Stimulated activated CD4-positive, alpha-beta T cell treated with anti-CD3 and anti-CD28 coated beads, Interleukin-1b, Interleukin-23, amount 100 ng/mL, for 1 hour (primary cell): ENCODE results near the gene POU2AF1.

Experiments
- DNase-seq, 2 donors: peaks; one replicate each; pipeline ENCODE4 v3.0.0-alpha.2; 2020; ENCODE audit warnings: low read depth in 2 of 2

The POU2AF1 gene

DNA sequence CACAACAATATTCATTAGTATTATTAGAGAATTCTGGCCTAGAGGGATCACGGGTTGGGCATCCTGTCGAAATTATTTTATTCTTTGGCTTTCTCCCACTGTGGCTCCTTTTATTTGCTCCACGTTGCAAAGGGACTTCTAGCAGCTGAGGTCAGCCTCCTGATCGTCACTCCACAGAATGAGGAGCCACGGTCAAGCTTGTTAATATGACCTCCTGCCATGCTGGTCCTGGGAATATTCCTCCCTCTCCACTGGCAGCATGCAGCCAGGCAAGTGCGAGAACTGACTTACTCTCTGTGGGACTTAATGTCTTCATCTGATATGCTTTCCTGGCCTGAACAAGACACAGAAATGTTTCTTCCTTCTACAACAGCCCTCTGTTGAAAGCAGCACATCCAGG lies 59.8 kb downstream of the POU2AF1 start:
- DNase-seq = no peak

DNA sequence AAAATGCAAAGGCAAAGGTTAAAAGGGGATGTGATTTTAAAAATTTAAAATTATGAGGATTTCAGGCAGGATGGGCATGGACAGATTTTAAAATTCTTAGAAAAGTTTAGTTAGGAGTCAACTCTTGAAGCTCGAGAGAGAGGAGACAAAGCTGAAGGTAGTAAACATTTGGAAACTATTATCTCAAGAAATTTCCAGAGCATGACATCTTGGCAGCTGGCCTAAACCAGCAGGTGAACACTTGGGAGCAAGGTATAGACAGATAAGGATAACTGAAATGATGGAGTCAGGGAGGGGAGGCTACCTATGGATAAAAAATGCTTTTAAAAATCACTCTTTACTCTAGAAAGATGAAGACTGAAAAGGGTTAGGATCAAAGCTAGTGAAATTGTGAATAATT lies 67.0 kb downstream of the POU2AF1 start:
- no peak for DNase-seq

DNA sequence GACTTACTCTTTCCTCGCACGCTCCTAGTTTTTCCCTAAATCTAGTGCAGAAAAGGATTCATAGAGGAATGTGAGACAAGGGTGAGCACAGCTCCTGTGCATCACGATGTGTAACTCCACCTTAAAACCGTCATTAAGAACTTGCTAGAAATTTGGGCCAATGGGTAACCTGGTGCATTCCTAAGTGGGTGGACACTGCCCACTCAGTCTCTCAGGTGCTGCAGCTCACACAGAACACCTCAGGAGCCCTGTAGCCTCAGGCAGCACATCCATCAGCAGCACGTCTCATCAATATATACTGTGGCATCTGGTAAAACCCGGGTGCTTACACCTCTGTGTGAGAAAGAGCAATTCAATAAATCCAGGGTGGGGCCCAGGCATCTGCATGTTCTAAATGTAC lies 68.4 kb downstream of the POU2AF1 start:
- no peak for DNase-seq

DNA sequence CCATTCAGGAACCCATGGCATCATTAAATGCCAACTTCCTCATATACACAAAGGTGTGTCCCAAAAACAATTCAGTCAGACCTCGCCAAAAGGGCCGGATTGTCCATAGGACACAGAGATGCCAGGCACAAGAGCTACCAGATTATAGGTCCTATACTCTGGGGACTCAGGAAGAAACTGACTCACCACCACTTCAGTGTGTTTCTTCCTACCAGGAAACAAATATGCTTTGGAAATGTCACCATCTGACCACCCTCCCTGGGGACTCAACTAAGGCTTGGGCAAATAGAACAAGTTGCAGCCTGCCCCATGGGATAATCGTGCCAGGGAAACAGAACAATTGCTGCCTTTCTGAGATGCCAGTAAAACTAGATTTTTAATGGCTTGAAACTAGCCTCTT lies 69.0 kb downstream of the POU2AF1 start:
- DNase-seq = no peak

DNA sequence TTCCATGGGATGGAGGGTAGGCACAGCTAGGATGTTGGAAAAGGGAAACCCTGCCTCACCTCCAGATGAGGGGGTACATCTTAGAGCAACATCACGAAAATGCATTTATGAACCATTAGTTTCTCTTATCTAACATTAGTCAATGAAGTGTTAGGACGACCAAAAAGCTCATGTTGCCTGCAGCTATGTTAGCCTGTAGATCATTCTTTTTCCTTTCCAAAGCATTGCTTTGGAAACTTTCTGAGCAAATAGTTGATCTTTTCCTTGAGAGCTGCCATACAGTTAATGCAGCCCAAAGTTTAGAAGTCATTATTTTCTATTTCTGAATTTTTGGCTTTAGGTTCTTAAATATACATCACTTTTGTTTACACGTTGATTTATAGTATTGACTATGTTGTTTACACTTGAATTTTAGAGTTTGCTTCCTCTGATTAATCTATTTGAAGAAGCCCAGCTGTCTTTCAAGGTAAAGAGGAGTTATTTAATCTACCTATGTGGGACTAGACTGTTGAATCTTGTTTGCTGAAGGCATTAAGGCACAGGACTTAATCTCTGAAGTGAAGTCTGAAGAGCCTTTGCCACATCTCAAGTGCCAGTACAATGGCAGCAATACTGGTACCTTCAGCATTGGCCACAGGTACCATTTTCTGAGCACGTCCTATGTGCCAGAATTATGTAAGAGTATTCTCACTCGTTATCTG lies 69.7 kb downstream of the POU2AF1 start:
- DNase-seq = no peak

DNA sequence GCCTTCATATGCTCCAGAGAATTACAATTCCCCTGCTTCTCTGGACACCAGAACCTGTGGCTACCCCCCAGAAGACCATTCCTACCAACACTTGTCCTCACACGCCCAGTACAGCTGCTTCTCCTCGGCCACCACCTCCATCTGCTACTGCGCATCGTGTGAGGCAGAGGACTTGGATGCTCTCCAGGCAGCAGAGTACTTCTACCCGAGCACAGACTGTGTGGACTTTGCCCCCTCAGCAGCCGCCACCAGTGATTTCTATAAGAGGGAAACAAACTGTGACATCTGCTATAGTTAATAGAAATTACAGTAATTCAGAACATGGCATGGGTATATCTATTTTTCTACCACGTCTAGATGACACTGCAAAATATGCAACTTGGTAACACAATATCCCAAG lies 70.9 kb downstream of the POU2AF1 start:
- no peak for DNase-seq

DNA sequence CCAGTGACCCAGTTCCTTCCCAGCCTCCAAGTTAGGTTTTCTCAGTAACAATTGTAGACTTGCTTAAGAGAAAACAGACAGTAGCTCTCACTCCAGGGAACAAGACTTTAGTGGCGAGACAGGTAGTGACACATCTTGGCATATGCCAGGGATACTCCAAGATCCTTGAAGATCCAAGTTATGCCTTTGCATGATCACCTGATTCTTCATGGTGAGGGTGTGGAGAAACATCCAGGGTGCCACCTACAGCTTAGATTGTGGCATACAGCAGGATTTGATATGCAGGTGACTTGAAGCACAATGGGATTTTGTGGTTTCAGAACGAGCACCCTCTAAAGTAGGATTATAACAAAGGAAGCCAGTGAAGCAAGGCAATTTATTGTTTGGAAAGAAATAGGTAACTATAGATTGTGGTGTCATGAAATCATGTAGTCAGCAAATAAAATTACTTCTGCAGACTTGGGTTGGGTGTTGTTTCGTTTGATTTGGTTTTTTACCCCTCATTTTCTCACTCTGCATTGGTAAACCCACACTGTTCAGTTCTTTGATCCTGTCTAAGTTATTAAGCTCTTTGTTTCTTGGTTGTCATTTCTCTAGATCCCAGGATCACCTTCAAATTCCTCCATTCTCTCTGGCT lies 71.5 kb downstream of the POU2AF1 start:
- DNase-seq = no peak

DNA sequence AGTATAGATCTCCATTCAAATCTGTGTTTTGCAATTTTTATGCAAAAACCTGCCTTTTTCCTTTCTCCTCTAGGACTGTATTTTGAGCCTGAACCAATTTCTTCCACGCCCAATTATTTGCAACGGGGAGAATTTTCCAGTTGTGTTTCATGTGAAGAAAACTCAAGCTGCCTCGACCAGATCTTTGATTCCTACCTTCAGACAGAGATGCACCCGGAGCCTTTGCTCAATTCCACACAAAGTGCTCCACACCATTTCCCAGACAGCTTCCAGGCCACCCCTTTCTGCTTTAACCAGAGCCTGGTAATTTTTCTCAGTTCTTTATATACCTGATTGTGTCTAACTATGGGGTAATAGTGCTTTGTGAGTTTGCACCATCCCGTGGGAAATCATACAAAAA lies 72.8 kb downstream of the POU2AF1 start:
- DNase-seq = no peak

DNA sequence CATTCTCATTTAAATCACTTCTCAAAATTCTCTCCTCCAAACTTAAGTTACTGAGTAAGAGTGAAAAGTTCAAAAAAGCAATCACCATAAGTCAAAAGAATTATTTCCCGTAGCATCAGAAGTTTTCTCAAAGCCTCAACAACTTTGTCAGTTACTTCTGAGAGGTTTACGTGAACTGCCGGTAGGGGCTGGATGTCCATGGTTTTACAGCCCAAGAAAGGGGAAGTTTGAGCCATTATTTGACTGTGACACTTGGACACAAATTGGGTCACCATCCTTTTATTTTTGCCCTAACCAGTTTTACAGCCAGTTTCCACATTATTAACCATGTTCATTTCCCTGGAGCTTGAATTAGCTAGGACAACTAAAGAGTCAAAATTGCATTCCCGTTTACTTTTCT lies 73.2 kb downstream of the POU2AF1 start:
- no peak for DNase-seq

DNA sequence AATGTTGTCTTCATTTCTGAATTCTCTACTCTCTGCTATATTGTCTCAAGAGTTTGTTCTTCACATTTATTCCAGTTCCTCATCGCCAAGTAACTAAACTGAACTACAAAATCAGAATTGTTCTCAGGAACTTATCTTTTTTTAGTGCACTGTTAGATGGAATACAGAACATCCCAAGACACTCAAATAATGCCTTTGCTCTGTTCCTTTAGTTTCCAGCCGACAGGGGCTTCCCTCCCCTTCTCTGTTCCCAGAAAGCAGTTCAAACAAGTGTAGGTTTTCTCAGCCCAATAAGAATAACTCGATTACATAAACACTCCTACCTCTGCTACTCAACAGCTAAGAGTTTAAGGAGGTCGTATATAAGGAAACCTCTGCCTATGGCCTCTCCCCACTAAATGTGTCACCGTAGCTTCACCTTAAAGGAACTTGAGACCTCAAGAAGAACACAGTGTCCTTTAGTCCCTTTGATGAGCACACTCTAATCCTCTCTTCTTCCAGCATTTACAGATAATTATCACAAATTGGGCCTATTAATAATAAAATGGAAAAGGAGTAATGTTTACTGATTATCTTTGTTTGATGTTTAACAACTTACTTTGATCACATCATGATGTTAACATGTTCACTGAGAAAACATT lies 73.8 kb downstream of the POU2AF1 start:
- DNase-seq = no peak

DNA sequence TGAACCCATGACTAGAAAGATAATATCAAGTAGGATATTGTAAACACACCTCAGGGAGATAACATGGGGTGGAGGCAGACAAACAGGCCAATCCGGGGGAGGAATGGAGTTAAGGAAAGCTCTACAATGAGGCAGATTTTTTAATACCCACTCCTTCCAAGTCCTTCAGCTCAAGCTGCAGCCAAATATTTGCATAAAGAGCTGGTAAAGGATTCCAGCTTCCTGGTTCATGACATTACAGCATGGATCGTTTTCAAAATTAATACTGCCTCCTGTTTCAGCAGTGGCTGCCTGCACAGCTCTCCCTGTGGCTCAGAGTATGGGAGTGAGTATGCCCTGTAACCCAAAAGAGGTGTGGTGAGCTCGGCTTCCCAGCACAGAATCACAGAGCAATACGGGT lies 75.6 kb downstream of the POU2AF1 start:
- DNase-seq = no peak

DNA sequence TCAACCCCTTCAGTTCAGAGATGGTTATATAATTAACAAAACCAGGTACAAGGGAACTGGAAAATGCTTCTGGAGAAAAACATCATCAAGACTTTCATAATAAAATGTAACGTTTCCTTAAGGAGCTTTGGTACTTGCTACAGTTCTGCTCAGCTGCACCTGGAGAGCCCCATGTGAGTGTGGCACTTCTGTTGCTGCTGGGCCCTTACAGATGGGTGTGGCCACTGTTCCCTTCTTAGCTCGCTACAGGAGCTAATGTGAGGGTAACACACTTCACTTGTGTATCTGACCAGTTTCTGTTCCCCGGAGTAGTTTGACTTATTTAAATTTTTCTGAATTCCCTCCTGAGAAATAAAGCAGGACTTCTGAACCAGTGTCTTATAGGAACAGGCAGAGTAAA lies 76.8 kb downstream of the POU2AF1 start:
- DNase-seq = no peak
